ENCODE data around the gene EN1.

DNA sequence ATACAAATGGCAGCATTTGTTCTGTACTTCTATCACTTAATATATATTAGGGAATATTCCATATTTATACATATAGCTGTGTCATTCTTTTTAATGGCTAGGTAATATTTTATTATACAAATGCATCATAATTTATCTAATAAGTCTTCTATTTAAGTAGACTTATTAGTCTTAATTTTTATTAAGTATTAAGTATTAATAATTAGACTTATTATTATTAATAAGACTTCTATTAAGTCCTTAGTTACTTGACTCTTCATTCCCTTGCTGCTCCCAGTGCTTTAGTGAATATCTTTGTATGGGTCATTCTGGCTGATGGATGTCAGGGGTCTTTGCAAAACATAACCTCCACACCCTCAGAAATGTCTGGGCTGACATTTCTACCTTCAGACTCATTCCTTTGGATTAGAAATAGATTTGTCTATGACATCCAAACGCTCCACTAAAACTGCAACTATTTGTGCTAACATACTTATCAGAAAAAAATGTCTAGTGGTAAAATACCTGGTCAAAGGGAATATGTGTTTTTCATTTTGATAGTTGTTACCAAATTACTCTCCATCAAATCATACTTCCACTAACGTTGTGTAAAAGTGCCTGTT, 35.8 kb downstream of the EN1 start:
- TF ChIP-seq, protein P1, sequence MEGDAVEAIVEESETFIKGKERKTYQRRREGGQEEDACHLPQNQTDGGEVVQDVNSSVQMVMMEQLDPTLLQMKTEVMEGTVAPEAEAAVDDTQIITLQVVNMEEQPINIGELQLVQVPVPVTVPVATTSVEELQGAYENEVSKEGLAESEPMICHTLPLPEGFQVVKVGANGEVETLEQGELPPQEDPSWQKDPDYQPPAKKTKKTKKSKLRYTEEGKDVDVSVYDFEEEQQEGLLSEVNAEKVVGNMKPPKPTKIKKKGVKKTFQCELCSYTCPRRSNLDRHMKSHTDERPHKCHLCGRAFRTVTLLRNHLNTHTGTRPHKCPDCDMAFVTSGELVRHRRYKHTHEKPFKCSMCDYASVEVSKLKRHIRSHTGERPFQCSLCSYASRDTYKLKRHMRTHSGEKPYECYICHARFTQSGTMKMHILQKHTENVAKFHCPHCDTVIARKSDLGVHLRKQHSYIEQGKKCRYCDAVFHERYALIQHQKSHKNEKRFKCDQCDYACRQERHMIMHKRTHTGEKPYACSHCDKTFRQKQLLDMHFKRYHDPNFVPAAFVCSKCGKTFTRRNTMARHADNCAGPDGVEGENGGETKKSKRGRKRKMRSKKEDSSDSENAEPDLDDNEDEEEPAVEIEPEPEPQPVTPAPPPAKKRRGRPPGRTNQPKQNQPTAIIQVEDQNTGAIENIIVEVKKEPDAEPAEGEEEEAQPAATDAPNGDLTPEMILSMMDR (IDR thresholded peaks at IDR 0.05 in 2 of 3, conservative IDR thresholded peaks at IDR 0.05 in 1 of 3; ENCODE audit: borderline replicate concordance in 1 of 3, insufficient read depth in 1 of 3, low read depth in 2 of 3, low read length in 2 of 3) = no peak
- no peak for TF ChIP-seq ELF1 (IDR thresholded peaks at IDR 0.05; ENCODE audit: borderline replicate concordance, low read depth)
- TF ChIP-seq EZH2 (IDR thresholded peaks at IDR 0.05) = no peak
- no peak for TF ChIP-seq POLR2A (IDR thresholded peaks at IDR 0.05; ENCODE audit: borderline replicate concordance, extremely low read depth, insufficient read depth, insufficient read length)
- no peak for TF ChIP-seq YY1 (IDR thresholded peaks at IDR 0.05; ENCODE audit: extremely low read depth, insufficient replicate concordance, low read depth, low read length)
- TF ChIP-seq POLR2AphosphoS5 (IDR thresholded peaks at IDR 0.05; ENCODE audit: low read depth, low read length) = no peak
- TF ChIP-seq SRF (IDR thresholded peaks at IDR 0.05; ENCODE audit: low read depth) = no peak
- TF ChIP-seq EZH2phosphoT487 (IDR thresholded peaks at IDR 0.05; ENCODE audit: borderline replicate concordance) = no peak
- TF ChIP-seq, protein P2, sequence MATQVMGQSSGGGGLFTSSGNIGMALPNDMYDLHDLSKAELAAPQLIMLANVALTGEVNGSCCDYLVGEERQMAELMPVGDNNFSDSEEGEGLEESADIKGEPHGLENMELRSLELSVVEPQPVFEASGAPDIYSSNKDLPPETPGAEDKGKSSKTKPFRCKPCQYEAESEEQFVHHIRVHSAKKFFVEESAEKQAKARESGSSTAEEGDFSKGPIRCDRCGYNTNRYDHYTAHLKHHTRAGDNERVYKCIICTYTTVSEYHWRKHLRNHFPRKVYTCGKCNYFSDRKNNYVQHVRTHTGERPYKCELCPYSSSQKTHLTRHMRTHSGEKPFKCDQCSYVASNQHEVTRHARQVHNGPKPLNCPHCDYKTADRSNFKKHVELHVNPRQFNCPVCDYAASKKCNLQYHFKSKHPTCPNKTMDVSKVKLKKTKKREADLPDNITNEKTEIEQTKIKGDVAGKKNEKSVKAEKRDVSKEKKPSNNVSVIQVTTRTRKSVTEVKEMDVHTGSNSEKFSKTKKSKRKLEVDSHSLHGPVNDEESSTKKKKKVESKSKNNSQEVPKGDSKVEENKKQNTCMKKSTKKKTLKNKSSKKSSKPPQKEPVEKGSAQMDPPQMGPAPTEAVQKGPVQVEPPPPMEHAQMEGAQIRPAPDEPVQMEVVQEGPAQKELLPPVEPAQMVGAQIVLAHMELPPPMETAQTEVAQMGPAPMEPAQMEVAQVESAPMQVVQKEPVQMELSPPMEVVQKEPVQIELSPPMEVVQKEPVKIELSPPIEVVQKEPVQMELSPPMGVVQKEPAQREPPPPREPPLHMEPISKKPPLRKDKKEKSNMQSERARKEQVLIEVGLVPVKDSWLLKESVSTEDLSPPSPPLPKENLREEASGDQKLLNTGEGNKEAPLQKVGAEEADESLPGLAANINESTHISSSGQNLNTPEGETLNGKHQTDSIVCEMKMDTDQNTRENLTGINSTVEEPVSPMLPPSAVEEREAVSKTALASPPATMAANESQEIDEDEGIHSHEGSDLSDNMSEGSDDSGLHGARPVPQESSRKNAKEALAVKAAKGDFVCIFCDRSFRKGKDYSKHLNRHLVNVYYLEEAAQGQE (IDR thresholded peaks at IDR 0.05; ENCODE audit: low read depth) = no peak
- TF ChIP-seq CEBPB (IDR thresholded peaks at IDR 0.05; ENCODE audit: low read depth) = no peak
- TF ChIP-seq SIN3A (IDR thresholded peaks at IDR 0.05; ENCODE audit: low read depth) = no peak
- TF ChIP-seq EGR1 (IDR thresholded peaks at IDR 0.05; ENCODE audit: low read depth) = no peak
